ENCODE data around the gene HEYL. TPM values are rescaled to one million over a fixed set of nuclear protein-coding genes. Genes with fewer than 3 reads are reported as not detected.

Gene HEYL
- total RNA-seq, 1 experiment from 2014 or later = 8.8 TPM

GRCh38 chr1:39628807-39629350 is 10.6 kb downstream of the HEYL start:
- Histone ChIP-seq H3K9me2 (ENCODE audit: insufficient read depth) (no peaks in the 10 kb centered on the region), H3K9me3 (ENCODE audit: control insufficient read depth in 1 of 2, insufficient read depth in 1 of 2, low read depth in 1 of 2, low read length in 2 of 2) (no peaks in the 10 kb centered on the region), H3K79me2 (ENCODE audit: insufficient read depth, low read length) (no peaks in the 10 kb centered on the region), H3K4me3 (replicated peaks in 1 of 2; ENCODE audit: low read depth in 1 of 2, low read length in 2 of 2) (no peak overlapping the region), H2AFZ (ENCODE audit: low read depth, low read length, poor library complexity, severe bottlenecking) (no peak overlapping the region), H3K4me2 (ENCODE audit: low read length) (no peak overlapping the region), H4K20me1 (ENCODE audit: insufficient read depth) (no peaks in the 10 kb centered on the region), H3K27ac (ENCODE audit: low read depth, low read length) (no peak overlapping the region), H3K4me1 (ENCODE audit: control insufficient read depth in 1 of 2, insufficient read depth in 2 of 2, low read length in 2 of 2) (no peaks in the 10 kb centered on the region), H3K36me3 (ENCODE audit: control insufficient read depth in 1 of 2, insufficient read depth in 2 of 2, low read length in 2 of 2) (peaks cover 2 to 4% of the 10 kb centered on the region in 2 experiments; a peak in 2 of 4 replicates), H3K9ac (ENCODE audit: low read length) (no peak overlapping the region), H3K27me3 (ENCODE audit: insufficient read depth, low read length) (no peaks in the 10 kb centered on the region)
- POLR2A ChIA-PET = no interaction called here
- RAD21 ChIA-PET (ENCODE audit: low non-redundant PET in 1 of 2, low total read pairs in 2 of 2, uncharacterized antibody in 2 of 2, unreplicated experiment in 2 of 2) = no interaction called here
- CTCF ChIA-PET = no interaction called here
- intact Hi-C loops (cut with micrococcal nuclease) = no loop called here
- no TSS peak for BruUV-seq (replicated peaks)
- TF ChIP-seq ATF3 (IDR thresholded peaks at IDR 0.05) = no peak
- no peak for TF ChIP-seq ZNF274 (IDR thresholded peaks at IDR 0.05; ENCODE audit: low read depth, low read length)
- no peak for ATAC-seq
- no peak for DNase-seq (ENCODE audit: low read depth, low spot score)

DNA sequence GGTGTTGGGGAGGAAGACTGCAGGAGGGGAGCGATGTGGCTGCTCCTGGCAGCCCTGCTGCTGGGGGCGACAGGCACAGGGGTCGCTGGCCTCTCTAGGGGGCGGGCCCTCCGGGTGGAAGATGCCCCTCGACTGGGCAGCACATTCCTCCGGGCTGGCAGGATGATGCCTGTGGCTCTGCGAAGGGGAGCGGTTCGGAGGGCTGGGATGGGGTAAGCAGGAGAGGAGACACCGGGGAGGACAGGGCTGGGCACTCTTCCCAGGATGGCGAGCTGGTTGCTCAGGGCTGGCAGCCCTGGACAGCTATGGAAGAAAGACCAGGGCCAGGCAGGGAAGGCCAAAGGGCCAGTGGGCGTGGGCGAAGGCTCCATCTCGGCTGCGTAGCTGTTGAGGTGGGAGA is 12.8 kb downstream of the HEYL start:
- H3K4me2 ChIP-seq (ENCODE audit: low read length) = no peak overlapping the region
- H4K20me1 ChIP-seq (ENCODE audit: insufficient read depth) = no peaks in the 10 kb centered on the region
- ChIA-PET RAD21 (ENCODE audit: low non-redundant PET in 1 of 2, low total read pairs in 2 of 2, uncharacterized antibody in 2 of 2, unreplicated experiment in 2 of 2) (no interaction called here), POLR2A (no interaction called here), CTCF (no interaction called here)
- DNase-seq (ENCODE audit: low read depth, low spot score) = no peak
- no TSS peak for BruUV-seq (replicated peaks)
- ATAC-seq = no peak
- intact Hi-C loops (cut with micrococcal nuclease) = no loop called here
- H3K4me3 ChIP-seq (replicated peaks in 1 of 2; ENCODE audit: low read depth in 1 of 2, low read length in 2 of 2) = no peak overlapping the region
- no peaks in the 10 kb centered on the region for H3K27me3 ChIP-seq (ENCODE audit: insufficient read depth, low read length)
- peaks cover 2% of the 10 kb centered on the region in 2 experiments; a peak in 2 of 4 replicates for H3K36me3 ChIP-seq (ENCODE audit: control insufficient read depth in 1 of 2, insufficient read depth in 2 of 2, low read length in 2 of 2)
- H3K9ac ChIP-seq (ENCODE audit: low read length) = no peak overlapping the region
- H3K9me2 ChIP-seq (ENCODE audit: insufficient read depth) = no peaks in the 10 kb centered on the region
- no peak overlapping the region for H3K27ac ChIP-seq (ENCODE audit: low read depth, low read length)
- no peaks in the 10 kb centered on the region for H3K4me1 ChIP-seq (ENCODE audit: control insufficient read depth in 1 of 2, insufficient read depth in 2 of 2, low read length in 2 of 2)
- H3K79me2 ChIP-seq (ENCODE audit: insufficient read depth, low read length) = no peaks in the 10 kb centered on the region
- no peak overlapping the region for H2AFZ ChIP-seq (ENCODE audit: low read depth, low read length, poor library complexity, severe bottlenecking)
- TF ChIP-seq CEBPB (IDR thresholded peaks at IDR 0.05; ENCODE audit: low read depth) = no peak
- TF ChIP-seq ZNF274 (IDR thresholded peaks at IDR 0.05; ENCODE audit: low read depth, low read length) = no peak
- H3K9me3 ChIP-seq (ENCODE audit: control insufficient read depth in 1 of 2, insufficient read depth in 1 of 2, low read depth in 1 of 2, low read length in 2 of 2) = no peaks in the 10 kb centered on the region

Measured in HCT116 (cell line).